ENCODE data around the gene ST7.
"Not testable (repeated sequence)": the region's sequence is repeated elsewhere in the genome, so short reads cannot be mapped to it uniquely, and the experiment has no call there.

- not testable (repeated sequence) for TF ChIP-seq CTCF, POLR2A (IDR thresholded peaks at IDR 0.05)
Measured at GRCh38 chr7:116961966-116962673, 8.8 kb downstream of the ST7 start.
